ENCODE measurements around the gene RPA1. TPM values are rescaled to one million over a fixed set of nuclear protein-coding genes. Genes with fewer than 3 reads are reported as not detected.

RPA1 gene
- total and polyA plus RNA-seq, 2 of the 4 experiments (the other 2 are of a cell fraction), result 38.4 to 48.2 TPM

- H3K4me2 ChIP-seq (ENCODE audit: low read depth, low read length), result no peak overlapping the region
- peak overlapping the region; percentile 68 for H2BK120ac ChIP-seq (ENCODE audit: low read depth, low read length)
- H2AK9ac ChIP-seq (replicated peaks; ENCODE audit: low read depth, low read length, poor library complexity), result peak overlapping the region; percentile 31
- H3K36me3 ChIP-seq (ENCODE audit: control insufficient read depth, insufficient read depth, low read length), result peaks cover 12% of the 10 kb centered on the region
- H2BK5ac ChIP-seq (ENCODE audit: low read depth, low read length, poor library complexity, severe bottlenecking), result peak overlapping the region; percentile 38
- ATAC-seq (ENCODE audit: low read depth) (no peak), DNase-seq (no peak)
- peak overlapping the region; percentile 18 to 75; a peak in 3 of 4 replicates for H4K8ac ChIP-seq (ENCODE audit: low read depth in 2 of 2, low read length in 2 of 2)
- H3K4ac ChIP-seq (ENCODE audit: low read depth, low read length), result peak overlapping the region; percentile 75
- H3K9me3 ChIP-seq (ENCODE audit: control insufficient read depth, insufficient read depth, low read length), result no peaks in the 10 kb centered on the region
- no peaks in the 10 kb centered on the region for H3K27me3 ChIP-seq (ENCODE audit: control insufficient read depth, insufficient read depth, low read length)
- peak overlapping the region; percentile 8; the same call in 1 of the 2 replicates for H3K9ac ChIP-seq (ENCODE audit: low read depth, low read length)
- peaks cover 8% of the 10 kb centered on the region for H4K20me1 ChIP-seq (ENCODE audit: insufficient read depth, low read length)
- BruUV-seq (replicated peaks), result no TSS peak
- WGBS, 2 experiments (ENCODE audit: extremely low coverage in 2 of 2, insufficient read length in 1 of 2), result 82% methylated on average over 3 of the region's 19 CpGs; no CpG with 5 or more reads in 1 of the 2 experiments
- H3K9me1 ChIP-seq (ENCODE audit: insufficient read depth, low read length), result peaks cover 12% of the 10 kb centered on the region
- H3K23ac ChIP-seq (ENCODE audit: low read depth, low read length), result 0 out of 2 replicates have a peak overlapping the region, but pooled peaks have one; percentile 55
- peak overlapping the region; percentile 1; the same call in 1 of the 2 replicates for H3K27ac ChIP-seq (ENCODE audit: insufficient read depth, low read length)
- peak overlapping the region; percentile 72; the same call in 1 of the 2 replicates for H2BK20ac ChIP-seq (ENCODE audit: low read depth, low read length)
- H2BK15ac ChIP-seq (ENCODE audit: low read depth, low read length), result no peak overlapping the region; the same call in 2 of the 3 replicates
- H2AFZ ChIP-seq (replicated peaks; ENCODE audit: low read length, poor library complexity), result peak overlapping the region; percentile 33
- ChIA-PET CTCF (interaction anchor here (0.5 to 5.5 kb wide), 9 partner anchors 10 to 418 kb away, joined by 3 to 31 read pairs (median 5); partner anchors contain the start of genes RILP and SERPINF1), POLR2A (ENCODE audit: unreplicated experiment) (interaction anchor here (0.9 to 1.1 kb wide), 2 partner anchors 67 kb away, joined by 4 to 11 read pairs; no protein-coding TSS in a partner anchor)
- H3K14ac ChIP-seq (replicated peaks; ENCODE audit: low read depth, low read length), result peak overlapping the region; percentile 78
- peak overlapping the region; percentile 11; the same call in 1 of the 2 replicates for H4K5ac ChIP-seq (ENCODE audit: low read depth, low read length)
- H2AK5ac ChIP-seq (ENCODE audit: low read depth, low read length), result peak overlapping the region; percentile 75
- peak overlapping the region; percentile 8 for H3K18ac ChIP-seq (ENCODE audit: low read depth, low read length)
- peaks cover 2 to 35% of the 10 kb centered on the region in 2 experiments; a peak in 2 of 4 replicates for H3K79me1 ChIP-seq (ENCODE audit: low read depth in 1 of 2, low read length in 2 of 2)
- no peak overlapping the region for H3K4me3 ChIP-seq (ENCODE audit: insufficient read depth, low read depth, low read length)
- H3K4me1 ChIP-seq (ENCODE audit: control insufficient read depth, insufficient read depth, low read length), result peaks cover 28% of the 10 kb centered on the region
- intact Hi-C loops (cut with micrococcal nuclease) (loop anchor here (10.0 kb wide), 1 partner anchor 208 kb away; no protein-coding TSS in a partner anchor), in situ Hi-C loops (cut with MboI; ENCODE audit: low sequenced_read_pairs) (loop anchor here (10.0 kb wide), 1 partner anchor 128 kb away; no protein-coding TSS in a partner anchor), dilution Hi-C loops (cut with HindIII; ENCODE audit: low sequenced_read_pairs, unreplicated experiment) (no loop called here)
- H3K56ac ChIP-seq (ENCODE audit: extremely low read depth, insufficient read depth, low read length), result no peak overlapping the region
- peak overlapping the region; percentile 59 for H4K91ac ChIP-seq (ENCODE audit: insufficient read depth, low read depth, low read length)
- no peak for TF ChIP-seq MAZ (IDR thresholded peaks at IDR 0.05; ENCODE audit: borderline replicate concordance, low read depth, low read length)
- no peak for TF ChIP-seq CHD1 (IDR thresholded peaks at IDR 0.05; ENCODE audit: low read depth, low read length)
- TF ChIP-seq ELK1 (IDR thresholded peaks at IDR 0.05; ENCODE audit: borderline replicate concordance, low read depth, low read length), result no peak
- TF ChIP-seq CEBPB (IDR thresholded peaks at IDR 0.05; ENCODE audit: low read depth, low read length), result no peak
- TF ChIP-seq FOS (IDR thresholded peaks at IDR 0.05; ENCODE audit: low read depth, low read length), result no peak
- TF ChIP-seq USF2 (IDR thresholded peaks at IDR 0.05; ENCODE audit: low read depth, low read length), result no peak
- no peak for TF ChIP-seq RFX5 (IDR thresholded peaks at IDR 0.05; ENCODE audit: low read depth, low read length)
- TF ChIP-seq SMC3 (IDR thresholded peaks at IDR 0.05; ENCODE audit: low read depth, low read length), result no peak
- TF ChIP-seq CTCF (conservative IDR thresholded peaks at IDR 0.05; ENCODE audit: low read depth, low read length), result no peak
- TF ChIP-seq MXI1 (IDR thresholded peaks at IDR 0.05; ENCODE audit: borderline replicate concordance, low read depth, low read length), result no peak
- no peak for TF ChIP-seq NFE2L2 (IDR thresholded peaks at IDR 0.05; ENCODE audit: low read depth, low read length)
- TF ChIP-seq RAD21 (IDR thresholded peaks at IDR 0.05; ENCODE audit: low read length), result no peak
- no peak for TF ChIP-seq POLR2A (IDR thresholded peaks at IDR 0.05; ENCODE audit: low read depth, low read length)
- TF ChIP-seq RCOR1 (IDR thresholded peaks at IDR 0.05; ENCODE audit: insufficient replicate concordance, low read length), result no peak
- TF ChIP-seq MAFK (IDR thresholded peaks at IDR 0.05; ENCODE audit: low read depth, low read length), result no peak
Observed at GRCh38 chr17:1783271-1783670, 46.5 kb upstream of the RPA1 start.

Data from IMR-90 (cell line).